RKO (cell line): ENCODE data around the gene PISD.

Experiments
- DNase-seq: peaks from one replicate; pipeline ENCODE4 v3.0.0-alpha.2; 2016; ENCODE audit warnings: low spot score

PISD gene

DNA sequence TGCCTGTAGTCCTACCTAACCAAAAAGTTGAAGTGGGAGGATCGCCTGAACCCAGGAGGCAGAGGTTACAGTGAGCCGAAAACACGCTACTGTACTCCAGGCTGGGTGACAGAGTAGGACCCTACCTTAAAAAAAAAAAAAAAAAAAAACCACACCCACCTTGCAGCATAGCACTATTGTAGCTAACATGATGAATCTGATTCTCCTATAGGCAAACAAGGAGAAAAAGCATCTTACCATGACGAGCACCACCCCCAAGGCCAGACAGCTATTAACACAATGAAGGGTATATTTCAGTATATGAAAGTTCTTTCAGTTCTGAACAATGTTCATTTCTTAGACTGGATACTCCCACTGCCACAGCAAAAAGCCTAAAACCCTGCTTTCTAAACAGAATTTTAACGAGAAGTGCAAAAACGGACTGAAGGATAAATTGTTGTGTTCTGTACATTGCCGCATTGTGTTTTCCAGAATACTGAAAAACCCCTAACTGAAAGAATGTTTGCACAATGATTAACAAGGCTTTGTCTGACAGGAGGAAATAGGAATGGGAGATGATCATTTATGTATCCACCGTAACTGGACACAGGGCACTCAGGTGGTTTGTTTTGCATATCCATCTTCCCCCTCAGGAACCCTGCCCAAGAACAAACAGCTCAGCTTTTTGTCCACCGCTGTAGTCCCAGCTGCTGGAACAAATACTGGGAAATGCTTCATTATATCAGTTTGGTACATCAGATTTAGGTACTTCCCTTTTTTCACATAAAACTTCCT is 8.9 kb downstream of the PISD start:
- DNase-seq = no peak

DNA sequence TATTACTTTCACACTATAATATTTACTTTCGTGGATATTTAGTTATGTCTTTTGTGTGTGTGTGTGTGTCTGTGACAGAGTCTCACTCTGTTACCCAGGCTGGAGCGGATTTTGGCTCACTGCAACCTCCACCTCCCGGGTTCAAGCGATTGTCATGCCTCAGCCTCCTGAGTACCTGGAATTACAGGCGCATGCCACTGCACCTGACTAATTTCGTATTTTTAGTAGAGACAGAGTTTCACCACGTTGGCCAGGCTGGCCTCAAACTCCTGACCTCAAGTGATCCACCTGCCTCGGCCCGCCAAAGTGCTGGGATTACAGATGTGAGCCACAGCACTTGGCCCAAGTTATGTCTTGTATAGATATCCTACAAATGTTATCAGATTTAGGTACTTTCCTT is 9.9 kb downstream of the PISD start:
- no peak for DNase-seq

- no peak for DNase-seq
Measured at GRCh38 chr22:31651664-31652063, 10.4 kb downstream of the PISD start.

- DNase-seq = no peak
Measured at GRCh38 chr22:31650391-31650790, 11.6 kb downstream of the PISD start.

GRCh38 chr22:31647523-31648320 is 14.3 kb downstream of the PISD start:
- DNase-seq = no peak

DNA sequence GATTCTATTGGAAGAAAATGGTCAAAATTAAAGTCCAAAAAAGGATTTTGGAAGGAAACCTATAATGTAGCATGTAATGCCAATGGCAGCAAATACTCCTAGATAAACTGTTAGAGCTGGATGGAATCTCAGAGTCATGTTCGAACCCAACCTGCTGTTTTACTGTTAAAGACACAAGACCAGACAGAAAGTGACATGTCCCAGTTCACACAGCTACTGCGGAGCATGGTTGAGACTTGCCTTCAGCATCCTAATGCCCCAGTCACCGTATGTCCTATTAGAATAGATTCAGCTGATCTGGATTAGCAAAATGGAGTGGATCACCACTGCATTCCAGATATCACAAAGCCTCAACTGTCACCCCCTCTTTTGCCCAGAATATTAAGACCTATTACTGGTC is 14.9 kb downstream of the PISD start:
- DNase-seq = no peak

DNA sequence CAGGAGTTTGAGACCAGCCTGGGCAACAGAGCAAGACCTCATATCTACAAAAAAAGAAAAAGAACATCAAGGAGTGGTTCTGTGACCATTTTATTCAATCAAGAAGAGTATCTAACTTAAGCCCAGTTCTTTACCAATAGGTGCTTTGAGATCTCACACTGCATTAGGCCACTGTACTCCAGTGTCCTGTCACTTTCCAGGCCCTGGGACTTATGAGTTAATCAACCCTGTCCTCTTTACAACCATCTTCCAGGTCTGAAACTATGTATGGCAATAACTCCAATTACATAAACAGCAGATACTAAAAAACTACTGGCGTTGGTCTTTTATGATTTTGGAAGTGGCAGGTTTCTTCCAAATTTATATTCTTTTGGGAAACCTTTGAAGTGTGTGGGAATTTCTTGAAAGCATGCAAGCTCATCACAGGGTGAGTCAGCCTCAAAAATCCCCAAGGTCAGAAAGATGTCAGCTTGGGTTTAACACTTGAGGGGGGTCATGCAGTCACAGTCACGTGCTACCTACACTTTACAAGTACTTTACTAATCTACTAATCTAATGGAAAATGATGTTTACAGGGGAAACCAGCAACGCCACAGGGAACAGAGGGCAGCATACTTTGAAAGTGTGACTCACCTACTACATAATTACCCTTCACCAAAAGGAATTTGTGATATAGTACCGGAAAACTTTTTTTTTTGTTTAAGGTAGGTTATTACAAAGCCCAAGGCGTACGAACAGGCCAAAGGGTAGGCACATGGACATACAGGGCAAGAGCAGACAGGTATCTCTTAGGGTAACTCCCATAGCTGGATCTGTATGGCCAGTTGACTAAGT is 15.6 kb downstream of the PISD start:
- DNase-seq = peak; percentile 51

DNA sequence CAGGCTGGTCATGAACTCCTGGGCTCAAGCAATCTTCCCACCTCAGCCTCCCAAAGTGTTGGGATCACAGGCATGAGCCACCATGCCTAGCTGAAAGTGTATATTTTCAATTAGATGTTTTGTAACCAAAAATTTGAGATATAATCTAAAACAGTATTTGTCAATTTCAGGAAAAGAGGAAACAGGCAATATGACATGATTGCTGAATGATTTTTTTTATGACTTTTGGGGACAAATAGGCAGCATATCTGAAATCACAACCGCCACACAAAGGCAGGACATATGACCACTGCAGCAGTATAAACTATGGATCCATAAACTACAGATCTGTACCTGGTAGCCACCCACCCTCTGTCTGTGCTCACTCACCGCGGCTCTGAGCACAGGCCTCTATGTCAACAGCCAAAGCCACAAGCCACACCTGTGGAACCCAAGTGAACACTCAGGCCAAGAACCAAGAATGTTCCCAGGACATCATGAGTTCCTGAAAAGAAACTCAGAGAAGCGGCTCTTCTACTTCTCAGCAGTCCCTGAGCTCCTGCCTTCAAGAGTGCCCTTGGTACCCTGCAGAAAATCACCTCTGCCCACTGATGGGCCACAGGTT is 22.5 kb downstream of the PISD start:
- DNase-seq = no peak

DNA sequence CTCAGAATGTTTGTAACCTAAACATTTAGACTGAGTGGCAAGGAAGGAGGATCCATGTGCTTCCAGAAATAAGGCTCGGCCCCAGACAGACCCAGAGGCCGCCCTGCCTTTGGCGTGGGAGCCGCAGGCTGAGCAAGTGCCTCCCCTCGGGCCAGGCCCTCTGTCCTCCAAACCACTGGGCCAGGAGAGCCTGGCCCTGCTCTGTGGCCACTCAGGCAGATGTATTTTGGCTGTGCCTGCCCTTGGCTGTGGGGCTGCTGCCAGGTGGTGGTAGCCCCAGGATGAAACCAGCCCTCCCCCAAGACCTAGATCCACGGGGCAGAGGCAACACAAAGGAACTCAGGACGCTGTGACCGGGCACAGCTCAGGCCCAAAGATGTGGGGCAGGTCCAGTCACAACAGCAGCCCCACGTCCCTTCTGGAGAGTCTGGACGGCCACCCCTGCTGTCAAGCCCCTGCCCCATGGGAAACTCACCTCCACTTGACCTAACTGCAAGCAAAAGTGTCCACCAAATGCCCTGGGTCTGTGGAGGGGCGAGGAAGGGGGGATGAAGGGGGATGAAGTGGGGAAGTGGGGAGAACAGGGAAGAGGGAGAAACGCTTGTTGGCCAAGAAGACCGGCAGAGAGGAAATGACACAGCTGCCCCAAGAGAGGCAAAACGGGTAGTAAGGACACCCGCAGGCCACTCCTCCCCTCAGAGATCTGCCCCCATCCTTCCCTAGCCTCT is 24.0 kb downstream of the PISD start:
- no peak for DNase-seq

GRCh38 chr22:31637447-31637890 is 24.5 kb downstream of the PISD start:
- no peak for DNase-seq

DNA sequence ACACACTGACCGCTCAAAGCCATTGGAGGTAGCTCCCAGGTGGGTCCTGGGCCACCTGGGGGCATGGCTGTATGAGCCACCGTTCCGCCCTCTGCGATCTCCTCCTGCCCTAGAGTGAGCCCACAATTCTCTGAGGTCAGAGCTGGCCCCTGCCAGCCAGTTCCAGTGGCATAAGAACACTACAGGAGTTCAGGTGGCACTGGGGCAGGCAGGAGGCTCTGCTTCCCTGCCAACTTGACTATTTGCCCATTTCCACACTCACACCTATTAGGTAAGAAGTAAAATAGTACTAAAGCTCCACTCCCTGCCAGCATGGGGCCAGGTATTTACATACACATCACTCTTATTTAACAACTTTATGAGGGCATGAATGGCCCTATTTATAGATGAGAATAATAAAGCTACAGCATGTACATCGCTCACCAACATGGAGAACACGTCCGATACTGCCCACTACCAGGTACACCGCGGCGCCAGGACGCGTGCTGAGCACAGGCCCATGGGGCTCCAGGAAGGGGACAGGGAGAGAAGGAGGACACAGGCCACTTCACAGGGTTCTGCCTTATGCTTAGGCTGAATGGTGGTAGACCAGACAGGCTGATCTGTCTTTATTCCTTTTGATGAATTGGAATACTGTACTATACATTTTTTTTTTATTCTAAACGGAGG is 26.2 kb downstream of the PISD start:
- DNase-seq = no peak

DNA sequence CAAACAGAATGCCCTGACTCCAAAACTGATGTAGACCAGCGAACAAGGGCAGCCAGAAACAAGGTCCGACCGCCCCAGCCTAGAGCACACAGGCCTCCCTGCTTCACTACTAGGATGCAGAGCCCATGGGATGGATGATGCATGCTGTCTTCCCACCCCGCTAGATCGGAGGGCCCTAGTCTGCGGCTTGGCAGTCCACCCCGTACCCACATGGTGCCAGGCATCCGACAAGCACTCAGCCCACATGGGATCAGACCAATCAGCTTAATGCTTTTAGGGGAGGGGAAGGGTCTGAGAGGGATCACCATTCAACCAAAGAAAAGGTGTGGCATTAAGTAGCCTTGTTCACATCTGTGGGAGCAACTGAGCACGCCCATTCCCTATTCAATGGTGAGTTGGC is 30.6 kb downstream of the PISD start:
- no peak for DNase-seq

- peak; percentile 91 for DNase-seq
Measured at GRCh38 chr22:31630331-31631329, 31.4 kb downstream of the PISD start.

- DNase-seq = no peak
Measured at GRCh38 chr22:31629741-31630184, 32.3 kb downstream of the PISD start.

DNA sequence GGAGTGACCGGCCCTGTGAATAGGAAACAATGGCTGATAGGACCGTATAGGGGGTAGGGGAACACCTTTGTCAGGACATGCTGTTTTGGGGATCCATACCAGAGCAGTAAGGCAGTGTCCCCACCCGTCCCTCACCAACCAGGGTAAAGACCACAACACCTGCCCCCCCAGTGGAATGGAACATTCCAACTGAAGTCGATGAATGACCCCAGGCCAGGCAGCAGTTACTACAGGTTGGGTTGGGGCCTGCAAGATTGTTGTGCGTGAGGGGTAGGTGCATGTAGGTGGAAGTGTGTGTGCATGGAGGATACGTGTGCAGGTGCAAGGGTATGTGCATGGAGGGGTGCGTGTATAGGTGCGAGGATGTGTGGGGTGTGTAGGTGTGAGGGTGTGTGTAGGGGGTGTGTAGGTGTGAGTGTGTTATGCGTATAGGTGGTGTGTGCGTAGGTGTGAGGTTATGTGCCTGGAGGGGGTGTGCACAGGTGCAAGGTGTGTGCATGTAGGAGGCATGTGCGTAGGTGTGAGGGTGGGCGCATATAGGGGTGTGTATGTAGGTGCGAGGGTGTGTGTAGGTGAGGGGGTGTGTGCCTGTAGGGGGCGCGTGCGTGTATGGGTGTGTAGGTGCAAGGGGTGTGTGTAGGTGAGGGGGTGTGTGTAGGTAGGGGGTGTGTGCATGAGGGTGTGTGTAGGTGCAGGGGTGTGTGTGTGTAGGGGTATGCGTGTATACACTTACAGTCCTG is 32.9 kb downstream of the PISD start:
- no peak for DNase-seq

DNA sequence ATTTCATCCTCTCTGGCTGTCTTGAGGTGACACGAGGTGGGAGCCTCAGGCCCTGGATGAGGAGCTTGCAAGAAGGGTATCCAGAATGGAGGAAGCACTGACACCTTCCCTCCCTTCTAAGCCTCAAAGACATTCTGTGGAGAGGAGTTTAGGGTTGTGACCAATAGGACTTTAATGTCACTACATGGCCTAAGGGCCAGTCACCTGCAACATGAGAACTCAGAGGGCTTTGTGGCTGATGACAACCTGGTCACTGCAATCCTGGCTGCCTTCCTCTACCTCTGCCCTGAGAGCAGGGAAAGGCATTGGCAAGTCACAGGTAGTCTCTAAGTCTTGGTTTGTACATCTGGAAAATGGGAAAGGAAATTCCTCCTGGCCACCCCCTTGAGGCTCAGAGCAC is 33.7 kb downstream of the PISD start:
- no peak for DNase-seq

DNA sequence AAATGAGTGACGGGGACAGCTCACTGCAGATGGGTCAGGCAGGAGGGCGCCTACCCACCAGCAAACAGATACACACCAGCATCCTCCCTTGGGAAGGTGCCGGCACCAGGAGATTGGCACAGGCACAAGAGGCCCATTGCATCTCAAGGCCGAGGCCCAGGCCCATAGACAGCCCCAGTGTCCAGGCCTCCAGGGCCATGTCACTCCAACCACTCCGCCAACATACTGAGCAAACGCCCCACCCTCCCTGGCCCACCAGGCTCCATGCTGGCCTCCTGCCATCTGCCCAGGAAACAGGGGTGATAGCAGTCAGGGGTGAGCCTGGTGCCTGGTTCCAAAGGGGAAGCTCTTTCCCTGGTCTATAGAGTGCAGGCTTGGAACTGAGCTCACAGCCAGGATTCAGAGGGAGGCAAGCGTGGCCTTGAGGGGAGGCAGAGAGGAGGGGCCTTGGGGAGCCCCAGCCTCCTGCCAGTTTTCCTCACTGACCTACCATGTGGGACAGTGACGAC is 34.7 kb downstream of the PISD start:
- DNase-seq = no peak

DNA sequence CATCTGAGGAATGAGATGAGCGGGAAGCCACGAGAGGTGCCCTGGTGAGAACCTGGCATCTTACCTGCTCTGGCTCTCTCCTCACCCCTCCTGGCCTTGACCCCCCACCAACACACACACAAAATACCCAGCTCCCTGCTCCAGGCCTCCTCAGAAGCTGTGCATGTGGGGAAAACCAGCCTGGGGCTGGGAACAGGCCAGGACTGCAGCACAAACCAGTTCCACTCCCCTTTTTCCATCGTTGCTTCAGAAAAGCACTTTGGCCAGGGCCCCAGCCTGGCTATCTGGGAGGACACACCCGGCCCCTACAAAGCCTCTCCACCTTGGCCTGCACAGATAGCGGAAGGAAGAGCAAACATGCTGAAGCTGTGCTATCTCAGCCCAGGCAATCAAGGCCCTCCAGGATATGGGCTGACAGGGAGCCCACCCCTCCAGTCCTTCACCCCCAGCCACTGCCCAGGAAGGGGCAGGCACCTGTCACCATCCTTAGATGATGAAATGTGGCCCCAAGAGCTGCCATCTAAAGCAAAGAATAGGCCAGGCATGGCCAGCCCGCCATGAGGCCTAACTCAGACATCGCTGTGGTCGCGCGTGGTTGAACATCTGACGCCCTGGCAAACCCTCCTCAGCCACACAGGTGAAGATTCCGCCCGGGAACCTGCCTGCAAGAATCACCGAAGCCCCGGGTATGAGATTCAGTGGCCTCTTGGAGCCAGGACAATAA is 35.4 kb downstream of the PISD start:
- DNase-seq = no peak
